H9 (cell line): ENCODE data around the gene VAV1. TPM values are rescaled to one million over a fixed set of nuclear protein-coding genes. Genes with fewer than 3 reads are reported as not detected.
A peak's percentile ranks its signal among the peaks of the same experiment; 100 is the strongest.

Experiments
- DNase-seq: peaks from one replicate; pipeline ENCODE4 v3.0.0-alpha.2; 2017
- H2AFZ ChIP-seq: one replicate; pipeline ENCODE4 v1.6.1; 2013; ENCODE audit warnings: mild to moderate bottlenecking, low read length, control low read depth, moderate library complexity
- H2AK5ac ChIP-seq: 2 replicates; pipeline ENCODE4 v1.6.1; 2013; ENCODE audit warnings: low read length, control low read depth, mixed read lengths; ENCODE audit not compliant: insufficient read length
- H2BK120ac ChIP-seq: one replicate; pipeline ENCODE4 v1.6.1; 2013; ENCODE audit warnings: low read depth, mild to moderate bottlenecking, low read length, control low read depth, inconsistent platforms; ENCODE audit not compliant: poor library complexity, severe bottlenecking
- H2BK12ac ChIP-seq: 2 replicates; pipeline ENCODE4 v1.6.1; 2013; ENCODE audit warnings: low read length, control low read depth, mixed read lengths, low read depth; ENCODE audit not compliant: insufficient read length
- H2BK15ac ChIP-seq: 2 replicates; pipeline ENCODE4 v1.6.1; 2013; ENCODE audit warnings: low read depth, low read length, control low read depth
- H2BK20ac ChIP-seq: one replicate; pipeline ENCODE4 v1.6.1; 2013; ENCODE audit warnings: low read depth, mild to moderate bottlenecking, low read length, control low read depth, inconsistent platforms; ENCODE audit not compliant: poor library complexity, severe bottlenecking
- H2BK5ac ChIP-seq: 2 replicates; pipeline ENCODE4 v1.6.1; 2013; ENCODE audit warnings: low read length, control low read depth, mixed read lengths; ENCODE audit not compliant: insufficient read length
- H3K14ac ChIP-seq: 2 replicates; pipeline ENCODE4 v1.6.1; 2013; ENCODE audit warnings: low read length, control low read depth; ENCODE audit not compliant: insufficient read depth
- H3K18ac ChIP-seq: 2 replicates; pipeline ENCODE4 v1.6.1; 2013; ENCODE audit warnings: low read depth, mild to moderate bottlenecking, mixed read lengths, low read length, control low read depth; ENCODE audit not compliant: insufficient read length
- H3K23ac ChIP-seq: 2 replicates; pipeline ENCODE4 v1.6.1; 2013; ENCODE audit warnings: low read length, control low read depth, mixed read lengths, low read depth; ENCODE audit not compliant: insufficient read length
- H3K23me2 ChIP-seq: 2 replicates; pipeline ENCODE4 v1.6.1; 2013; ENCODE audit warnings: low read depth, mild to moderate bottlenecking, mixed read lengths, low read length, control low read depth; ENCODE audit not compliant: insufficient read length, poor library complexity, severe bottlenecking
- H3K27ac ChIP-seq: 2 replicates; pipeline ENCODE4 v1.5.1; 2013; ENCODE audit warnings: low read length, control low read depth, mixed read lengths, low read depth; ENCODE audit not compliant: insufficient read length
- H3K27me3 ChIP-seq: 2 replicates; pipeline ENCODE4 v1.6.1; 2013; ENCODE audit warnings: low read length, control low read depth, inconsistent platforms; ENCODE audit not compliant: insufficient read depth
- H3K4ac ChIP-seq: 2 replicates; pipeline ENCODE4 v1.6.1; 2013; ENCODE audit warnings: low read depth, mild to moderate bottlenecking, control low read depth, inconsistent platforms, low read length, moderate library complexity
- H3K4me1 ChIP-seq: 2 replicates; pipeline ENCODE4 v1.6.1; 2013; ENCODE audit warnings: low read length, control low read depth, inconsistent platforms; ENCODE audit not compliant: insufficient read depth
- H3K4me2 ChIP-seq: 2 replicates; pipeline ENCODE4 v1.6.1; 2013; ENCODE audit warnings: low read length, control low read depth, mixed read lengths; ENCODE audit not compliant: insufficient read length, insufficient read depth
- H3K56ac ChIP-seq: 2 replicates; pipeline ENCODE4 v1.6.1; 2013; ENCODE audit warnings: low read depth, mild to moderate bottlenecking, mixed read lengths, low read length, control low read depth; ENCODE audit not compliant: insufficient read length
- H3K79me1 ChIP-seq: 2 replicates; pipeline ENCODE4 v1.6.1; 2013; ENCODE audit warnings: low read depth, mild to moderate bottlenecking, moderate library complexity, low read length, control low read depth, inconsistent platforms; ENCODE audit not compliant: insufficient read depth, poor library complexity, severe bottlenecking
- H3K79me2 ChIP-seq: 2 replicates; pipeline ENCODE4 v1.6.1; 2013; ENCODE audit warnings: low read length, control low read depth, inconsistent platforms; ENCODE audit not compliant: insufficient read depth
- H3K9ac ChIP-seq: 2 replicates; pipeline ENCODE4 v1.6.1; 2013; ENCODE audit warnings: low read length, control low read depth, mixed read lengths; ENCODE audit not compliant: insufficient read length; ENCODE audit errors: extremely low read depth
- H3K9me3 ChIP-seq: one replicate; pipeline ENCODE4 v1.6.1; 2013; ENCODE audit warnings: low read depth, low read length, inconsistent platforms; ENCODE audit not compliant: control insufficient read depth
- H3T11ph ChIP-seq: one replicate; pipeline ENCODE4 v1.6.1; 2013; ENCODE audit warnings: mild to moderate bottlenecking, low read length, control low read depth, inconsistent platforms
- H4K20me1 ChIP-seq: one replicate; pipeline ENCODE4 v1.6.1; 2013; ENCODE audit not compliant: control insufficient read depth, insufficient read length, insufficient read depth
- H4K5ac ChIP-seq: 2 replicates; pipeline ENCODE4 v1.6.1; 2013; ENCODE audit warnings: low read depth, mild to moderate bottlenecking, mixed read lengths, low read length, control low read depth; ENCODE audit not compliant: insufficient read length
- H4K8ac ChIP-seq: replicated peaks from 2 replicates; pipeline ENCODE4 v1.6.1; 2013; ENCODE audit warnings: low read length, control low read depth, mixed read lengths, low read depth; ENCODE audit not compliant: insufficient read length
- H4K91ac ChIP-seq: 2 replicates; pipeline ENCODE4 v1.6.1; 2013; ENCODE audit warnings: low read depth, mild to moderate bottlenecking, moderate library complexity, mixed read lengths, low read length, control low read depth; ENCODE audit not compliant: insufficient read length
- H3K27ac Mint-ChIP-seq, 3 experiments: 2 replicates in 2 of 3; 3 replicates in 1 of 3; pipeline ENCODE4 v1.8.0; 2020 to 2021; ENCODE audit warnings: mixed read lengths in 3 of 3, mild to moderate bottlenecking in 1 of 3, moderate library complexity in 1 of 3
- H3K27me3 Mint-ChIP-seq: 2 replicates; pipeline ENCODE4 v1.8.0; 2021; ENCODE audit warnings: low read depth, mild to moderate bottlenecking, moderate library complexity, mixed read lengths
- H3K36me3 Mint-ChIP-seq, 3 experiments: 2 replicates in 2 of 3; 3 replicates in 1 of 3; pipeline ENCODE4 v1.8.0; 2020 to 2021; ENCODE audit warnings: low read depth in 3 of 3, mixed read lengths in 3 of 3; ENCODE audit not compliant: insufficient read depth in 1 of 3
- H3K4me1 Mint-ChIP-seq, 2 experiments: 2 replicates each; pipeline ENCODE4 v1.8.0; 2020; ENCODE audit warnings: mixed read lengths in 2 of 2
- H3K4me3 Mint-ChIP-seq, 2 experiments: 2 replicates in 1 of 2; 3 replicates in 1 of 2; pipeline ENCODE4 v1.8.0; 2020 to 2021; ENCODE audit warnings: mild to moderate bottlenecking in 2 of 2, mixed read lengths in 2 of 2, moderate library complexity in 1 of 2
- H3K9me3 Mint-ChIP-seq, 2 experiments: 2 replicates in 1 of 2; 3 replicates in 1 of 2; pipeline ENCODE4 v1.8.0; 2020; ENCODE audit warnings: mild to moderate bottlenecking in 2 of 2, mixed read lengths in 2 of 2, moderate library complexity in 1 of 2
- CTCF ChIP-seq: fragments of 200-600 bp; sonication (generic); conservative IDR thresholded peaks from 3 replicates; pipeline ENCODE4 v1.8.0; 2021; ENCODE audit warnings: antibody characterized with exemption, mild to moderate bottlenecking
- WGBS: extraction: QIAGEN DNeasy Blood & Tissue Kit; methylation state at CpG from one replicate; pipeline ENCODE4 v1.1.7; 2013; ENCODE audit warnings: missing lambda C conversion rate, low lambda C conversion rate, mixed read lengths; ENCODE audit not compliant: insufficient read length; ENCODE audit errors: extremely low coverage; 5-methylcytosine and 5-hydroxymethylcytosine counted together
- total RNA-seq: library from RNA; stranded (reverse); gene quantifications from 2 replicates; pipeline ENCODE4 v1.2.1, GENCODE V29; 2021

VAV1 gene
- total RNA-seq, 1 experiment from 2014 or later: 0.90 TPM

DNA sequence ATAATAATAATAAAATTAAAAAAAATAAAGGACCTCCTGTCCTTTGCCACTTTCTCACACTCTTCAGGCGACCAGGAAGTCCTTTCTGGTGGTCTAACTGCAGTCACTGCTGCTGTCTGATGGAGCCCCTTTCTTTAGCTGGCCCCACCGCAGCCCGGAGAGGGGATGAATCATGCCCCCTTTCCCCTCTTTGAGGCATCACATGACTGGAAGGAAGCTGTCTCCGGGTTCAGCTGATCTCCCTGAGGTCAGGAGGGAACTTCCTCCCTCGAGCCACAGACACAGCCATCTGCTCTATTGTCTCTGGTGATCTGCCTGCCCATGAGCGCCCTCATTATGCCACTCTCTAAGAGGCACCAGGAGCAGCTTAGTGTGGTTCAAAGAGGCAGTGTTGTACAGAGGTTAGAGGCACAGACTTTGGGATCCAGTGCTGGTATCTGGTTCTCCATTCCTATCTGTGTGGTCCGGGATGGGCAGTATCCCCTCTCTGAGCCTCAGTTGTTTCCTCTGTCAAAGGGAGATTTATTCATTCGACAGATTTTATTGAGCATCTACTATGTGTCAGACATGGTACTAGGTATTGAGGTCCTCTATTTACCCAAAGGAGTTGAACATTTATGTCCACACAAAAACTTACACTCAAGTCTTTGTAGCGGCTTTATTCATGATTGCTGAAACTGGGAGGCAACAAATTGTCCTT lies 30.0 kb downstream of the VAV1 start:
- Mint-ChIP-seq H3K27me3 (peaks cover 6% of the 10 kb centered on the region), H3K4me1 (peaks cover 15 to 16% of the 10 kb centered on the region in 2 experiments), H3K4me3 (no peak overlapping the region), H3K9me3 (peaks cover 5 to 58% of the 10 kb centered on the region in 2 experiments; a peak in 4 of 5 replicates), H3K36me3 (peaks cover 0 to 4% (median 0%) of the 10 kb centered on the region in 3 experiments; a peak in 3 of 7 replicates), H3K27ac (0 out of 7 replicates have a peak overlapping the region, but pooled peaks of 1 of the 3 experiments have one; percentile 30)
- Histone ChIP-seq H4K5ac (no peak overlapping the region), H3K79me1 (no peaks in the 10 kb centered on the region), H2BK5ac (no peak overlapping the region), H4K91ac (no peak overlapping the region), H3K23ac (no peak overlapping the region), H3K79me2 (no peaks in the 10 kb centered on the region), H2BK15ac (no peak overlapping the region), H4K8ac (no peak overlapping the region), H3K4me1 (peaks cover 2% of the 10 kb centered on the region; the same call in 1 of the 2 replicates), H3T11ph (no peak overlapping the region), H3K27ac (no peak overlapping the region), H4K20me1 (no peaks in the 10 kb centered on the region), H3K4me2 (no peak overlapping the region), H3K56ac (no peak overlapping the region), H3K9me3 (no peaks in the 10 kb centered on the region), H3K23me2 (peaks cover 5% of the 10 kb centered on the region), H2AFZ (no peak overlapping the region), H3K27me3 (no peaks in the 10 kb centered on the region), H2BK12ac (no peak overlapping the region), H3K14ac (no peak overlapping the region), H3K4ac (no peak overlapping the region), H3K18ac (no peak overlapping the region), H2BK120ac (no peak overlapping the region), H2AK5ac (no peak overlapping the region), H3K9ac (no peak overlapping the region), H2BK20ac (no peak overlapping the region)
- no peak for TF ChIP-seq CTCF
- peak; percentile 54 for DNase-seq
- WGBS: no CpG with 5 or more reads among the region's 9 CpGs
